Stimulated activated effector memory CD8-positive, alpha-beta T cell treated with anti-CD3 and anti-CD28 coated beads, Interleukin-12 subunit alpha, Interleukin-12 subunit beta, amount 100 ng/mL, for 72 hours (primary cell): ENCODE results near the gene GREB1L.

Source experiments
- ATAC-seq: fragments of 150-1000 bp; cut with Tn5 transposase; 2 replicates; pipeline ENCODE4 v1.10.0; 2021
- DNase-seq, 2 donors: peaks; one replicate each; pipeline ENCODE4 v3.0.0; 2021 to 2022; ENCODE audit warnings: low spot score in 2 of 2
- H3K27ac Mint-ChIP-seq: one replicate; pipeline ENCODE4 v1.8.0; 2022; ENCODE audit warnings: mild to moderate bottlenecking, mixed read lengths
- H3K36me3 Mint-ChIP-seq: one replicate; pipeline ENCODE4 v1.8.0; 2022; ENCODE audit warnings: mild to moderate bottlenecking, mixed read lengths
- H3K4me1 Mint-ChIP-seq: one replicate; pipeline ENCODE4 v1.8.0; 2022; ENCODE audit warnings: mixed read lengths
- H3K4me3 Mint-ChIP-seq: one replicate; pipeline ENCODE4 v1.8.0; 2022; ENCODE audit warnings: mild to moderate bottlenecking, mixed read lengths
- H3K9me3 Mint-ChIP-seq: one replicate; pipeline ENCODE4 v1.8.0; 2022; ENCODE audit warnings: mixed read lengths

Gene GREB1L

GRCh38 chr18:21254576-21254975 lies 12.5 kb downstream of the GREB1L start:
- no peaks in the 10 kb centered on the region for H3K4me1 Mint-ChIP-seq
- H3K36me3 Mint-ChIP-seq = no peaks in the 10 kb centered on the region
- ATAC-seq (no peak), DNase-seq (no peak)
- H3K4me3 Mint-ChIP-seq = no peak overlapping the region
- H3K27ac Mint-ChIP-seq = no peak overlapping the region
- no peaks in the 10 kb centered on the region for H3K9me3 Mint-ChIP-seq

GRCh38 chr18:21255211-21255610 lies 13.2 kb downstream of the GREB1L start:
- DNase-seq = no peak
- H3K4me1 Mint-ChIP-seq = no peaks in the 10 kb centered on the region
- H3K4me3 Mint-ChIP-seq = no peak overlapping the region
- no peak overlapping the region for H3K27ac Mint-ChIP-seq
- H3K36me3 Mint-ChIP-seq = no peaks in the 10 kb centered on the region
- no peaks in the 10 kb centered on the region for H3K9me3 Mint-ChIP-seq
- ATAC-seq = no peak

GRCh38 chr18:21257386-21257785 lies 15.4 kb downstream of the GREB1L start:
- H3K27ac Mint-ChIP-seq = no peak overlapping the region
- H3K4me3 Mint-ChIP-seq = no peak overlapping the region
- H3K36me3 Mint-ChIP-seq = no peaks in the 10 kb centered on the region
- no peak for ATAC-seq
- H3K4me1 Mint-ChIP-seq = no peaks in the 10 kb centered on the region
- no peak for DNase-seq
- H3K9me3 Mint-ChIP-seq = no peaks in the 10 kb centered on the region

GRCh38 chr18:21260621-21261020 lies 18.6 kb downstream of the GREB1L start:
- Mint-ChIP-seq H3K9me3 (no peaks in the 10 kb centered on the region), H3K36me3 (no peaks in the 10 kb centered on the region), H3K4me1 (no peaks in the 10 kb centered on the region), H3K27ac (no peak overlapping the region), H3K4me3 (no peak overlapping the region)
- ATAC-seq = no peak
- no peak for DNase-seq

GRCh38 chr18:21261352-21261751 lies 19.3 kb downstream of the GREB1L start:
- DNase-seq (no peak), ATAC-seq (no peak)
- no peaks in the 10 kb centered on the region for H3K36me3 Mint-ChIP-seq
- H3K4me1 Mint-ChIP-seq = no peaks in the 10 kb centered on the region
- no peak overlapping the region for H3K4me3 Mint-ChIP-seq
- no peak overlapping the region for H3K27ac Mint-ChIP-seq
- H3K9me3 Mint-ChIP-seq = no peaks in the 10 kb centered on the region

- ATAC-seq = no peak
These were observed 20.2 kb downstream of the GREB1L start for GRCh38 chr18:21262244-21262643.

GRCh38 chr18:21262979-21263378 lies 20.9 kb downstream of the GREB1L start:
- H3K36me3 Mint-ChIP-seq = no peaks in the 10 kb centered on the region
- no peaks in the 10 kb centered on the region for H3K9me3 Mint-ChIP-seq
- no peak overlapping the region for H3K27ac Mint-ChIP-seq
- no peak for ATAC-seq
- H3K4me3 Mint-ChIP-seq = no peak overlapping the region
- no peaks in the 10 kb centered on the region for H3K4me1 Mint-ChIP-seq
- DNase-seq = no peak

More at GRCh38 chr18:21262244-21262643, 20.2 kb downstream of the GREB1L start:
- Mint-ChIP-seq H3K4me3 (no peak overlapping the region), H3K27ac (no peak overlapping the region), H3K9me3 (no peaks in the 10 kb centered on the region), H3K36me3 (no peaks in the 10 kb centered on the region), H3K4me1 (no peaks in the 10 kb centered on the region)
- no peak for DNase-seq

GRCh38 chr18:21264651-21265050 lies 22.6 kb downstream of the GREB1L start:
- Mint-ChIP-seq H3K4me3 (no peak overlapping the region), H3K27ac (no peak overlapping the region), H3K9me3 (no peaks in the 10 kb centered on the region), H3K4me1 (no peaks in the 10 kb centered on the region), H3K36me3 (no peaks in the 10 kb centered on the region)
- no peak for DNase-seq
- no peak for ATAC-seq

GRCh38 chr18:21265971-21266673 lies 24.1 kb downstream of the GREB1L start:
- no peak for ATAC-seq

GRCh38 chr18:21267400-21267799 lies 25.4 kb downstream of the GREB1L start:
- DNase-seq (no peak), ATAC-seq (no peak)
- Mint-ChIP-seq H3K27ac (no peak overlapping the region), H3K9me3 (no peaks in the 10 kb centered on the region), H3K4me3 (no peak overlapping the region), H3K4me1 (no peaks in the 10 kb centered on the region), H3K36me3 (no peaks in the 10 kb centered on the region)

More at GRCh38 chr18:21265971-21266673, 24.1 kb downstream of the GREB1L start:
- Mint-ChIP-seq H3K4me1 (no peaks in the 10 kb centered on the region), H3K36me3 (no peaks in the 10 kb centered on the region), H3K27ac (no peak overlapping the region), H3K4me3 (no peak overlapping the region), H3K9me3 (no peaks in the 10 kb centered on the region)
- no peak for DNase-seq

GRCh38 chr18:21269349-21269748 lies 27.3 kb downstream of the GREB1L start:
- Mint-ChIP-seq H3K4me3 (no peak overlapping the region), H3K36me3 (no peaks in the 10 kb centered on the region), H3K4me1 (no peaks in the 10 kb centered on the region), H3K27ac (no peak overlapping the region), H3K9me3 (no peaks in the 10 kb centered on the region)
- DNase-seq (no peak), ATAC-seq (no peak)

GRCh38 chr18:21270453-21270852 lies 28.4 kb downstream of the GREB1L start:
- DNase-seq = no peak
- no peak overlapping the region for H3K27ac Mint-ChIP-seq
- no peak for ATAC-seq
- H3K4me1 Mint-ChIP-seq = no peaks in the 10 kb centered on the region
- H3K9me3 Mint-ChIP-seq = no peaks in the 10 kb centered on the region
- H3K4me3 Mint-ChIP-seq = no peak overlapping the region
- no peaks in the 10 kb centered on the region for H3K36me3 Mint-ChIP-seq

- H3K27ac Mint-ChIP-seq = no peak overlapping the region
- no peak overlapping the region for H3K4me3 Mint-ChIP-seq
- ATAC-seq = no peak
- DNase-seq = no peak
- H3K36me3 Mint-ChIP-seq = no peaks in the 10 kb centered on the region
- H3K4me1 Mint-ChIP-seq = no peaks in the 10 kb centered on the region
- H3K9me3 Mint-ChIP-seq = no peaks in the 10 kb centered on the region
These were observed 30.1 kb downstream of the GREB1L start for GRCh38 chr18:21272016-21272579.

- no peak for DNase-seq
- no peaks in the 10 kb centered on the region for H3K36me3 Mint-ChIP-seq
- no peak for ATAC-seq
- H3K9me3 Mint-ChIP-seq = peaks cover 4% of the 10 kb centered on the region
- no peaks in the 10 kb centered on the region for H3K4me1 Mint-ChIP-seq
- no peak overlapping the region for H3K27ac Mint-ChIP-seq
- H3K4me3 Mint-ChIP-seq = no peak overlapping the region
These were observed 31.5 kb downstream of the GREB1L start for GRCh38 chr18:21273568-21273967.

GRCh38 chr18:21275645-21276044 lies 33.6 kb downstream of the GREB1L start:
- ATAC-seq = no peak
- no peak for DNase-seq
- Mint-ChIP-seq H3K4me1 (no peaks in the 10 kb centered on the region), H3K36me3 (no peaks in the 10 kb centered on the region), H3K27ac (no peak overlapping the region), H3K9me3 (peaks cover 4% of the 10 kb centered on the region), H3K4me3 (no peak overlapping the region)

GRCh38 chr18:21277578-21277977 lies 35.5 kb downstream of the GREB1L start:
- no peak overlapping the region for H3K27ac Mint-ChIP-seq
- H3K36me3 Mint-ChIP-seq = no peaks in the 10 kb centered on the region
- ATAC-seq = no peak
- no peak for DNase-seq
- no peak overlapping the region for H3K4me3 Mint-ChIP-seq
- no peaks in the 10 kb centered on the region for H3K4me1 Mint-ChIP-seq
- H3K9me3 Mint-ChIP-seq = peaks cover 4% of the 10 kb centered on the region
